HepG2 (cell line): ENCODE results near the gene WEE1. TPM values are rescaled to one million over a fixed set of nuclear protein-coding genes. Genes with fewer than 3 reads are reported as not detected.

Source experiments
- ATAC-seq: fragments of 200-7000 bp; cut with Tn5 transposase; 3 replicates; pipeline ENCODE4 v1.9.1; 2020; ENCODE audit warnings: mild to moderate bottlenecking, moderate library complexity
- BruUV-seq: library from RNA; stranded (reverse); fragments of 400-500 nt; replicated peaks from 2 replicates; lab custom pipeline; 2021; lab: Mats Ljungman, UMichigan
- CTCF ChIA-PET: fragments of 300-600 bp; formaldehyde crosslinking; extraction: SDS; loops from one replicate; lab custom pipeline; 2021; ENCODE audit warnings: low total read pairs, inconsistent platforms, low intra/inter-chr PET ratio; lab: Yijun Ruan, JAX
- POLR2A ChIA-PET: fragments of 350-600 bp; sonication (Branson Sonifier 250); formaldehyde crosslinking; loops from one replicate; lab custom pipeline; 2020; ENCODE audit warnings: antibody characterized with exemption, inconsistent platforms; lab: Yijun Ruan, JAX
- DNase-seq: peaks from one replicate; pipeline ENCODE4 v3.0.0-alpha.2; 2015; ENCODE audit warnings: low spot score
- FAIRE-seq: peaks from 3 replicates; lab custom pipeline; 2011; peaks lifted over from hg19 to GRCh38; lab: Jason Lieb, UNC
- H2AFZ ChIP-seq: one replicate; pipeline ENCODE4 v1.6.1; 2011; ENCODE audit warnings: low read length, inconsistent platforms
- H3K27ac ChIP-seq: fragments of 300-600 bp; 3 replicates; pipeline ENCODE4 v1.8.0; 2011; ENCODE audit warnings: mixed run types, mild to moderate bottlenecking, mixed read lengths, low read length, inconsistent platforms; ENCODE audit not compliant: insufficient read depth; ENCODE audit errors: extremely low read length
- H3K27me3 ChIP-seq, 2 experiments: fragments of 200-600 bp in 1 of 2; 2 replicates in 1 of 2; 3 replicates in 1 of 2; pipeline versions ENCODE4 v1.6.0 to v1.8.0; 2011; ENCODE audit warnings: low read length in 2 of 2, mild to moderate bottlenecking in 2 of 2, moderate library complexity in 2 of 2, inconsistent platforms in 1 of 2; ENCODE audit not compliant: insufficient read depth in 2 of 2, control insufficient read depth in 1 of 2
- H3K36me3 ChIP-seq, 2 experiments: fragments of 200-600 bp in 1 of 2; replicated peaks in 1 of 2; 2 replicates in 1 of 2; 3 replicates in 1 of 2; pipeline versions ENCODE4 v1.5.1 to v1.8.0; 2011; ENCODE audit warnings: low read length in 2 of 2, inconsistent platforms in 1 of 2; ENCODE audit not compliant: insufficient read depth in 2 of 2, control insufficient read depth in 1 of 2
- H3K4me1 ChIP-seq: 2 replicates; pipeline ENCODE4 v1.5.1; 2012; ENCODE audit warnings: low read length, inconsistent platforms; ENCODE audit not compliant: insufficient read depth
- H3K4me2 ChIP-seq: 2 replicates; pipeline ENCODE4 v1.6.0; 2011; ENCODE audit warnings: low read depth, low read length, inconsistent platforms
- H3K4me3 ChIP-seq, 3 experiments: fragments of 200-600 bp in 1 of 3; sonication (generic), shearing (Covaris generic) in 1 of 3; replicated peaks in 1 of 3; 2 replicates each; pipeline ENCODE4 v1.5.1; 2011 to 2016; ENCODE audit warnings: low read length in 3 of 3, inconsistent platforms in 2 of 3, low read depth in 2 of 3, mild to moderate bottlenecking in 2 of 3, control low read depth in 1 of 3, mixed read lengths in 1 of 3; ENCODE audit not compliant: insufficient read depth in 1 of 3
- H3K79me2 ChIP-seq: one replicate; pipeline ENCODE4 v1.6.1; 2011; ENCODE audit warnings: low read length, inconsistent platforms; ENCODE audit not compliant: insufficient read depth
- H3K9ac ChIP-seq: 2 replicates; pipeline ENCODE4 v1.6.0; 2011; ENCODE audit warnings: mild to moderate bottlenecking, low read depth, low read length, inconsistent platforms; ENCODE audit not compliant: insufficient read depth
- H3K9me3 ChIP-seq: 2 replicates; pipeline ENCODE4 v1.5.1; 2012; ENCODE audit warnings: mild to moderate bottlenecking, low read length
- H4K20me1 ChIP-seq: 2 replicates; pipeline ENCODE4 v1.6.0; 2011; ENCODE audit warnings: inconsistent platforms, mild to moderate bottlenecking, low read length, moderate library complexity; ENCODE audit not compliant: insufficient read depth
- ARNT2 ChIP-seq: sonication (generic); formaldehyde crosslinking; IDR thresholded peaks from 2 replicates; pipeline ENCODE4 v1.8.0; 2022; ENCODE audit warnings: mild to moderate bottlenecking, low read depth, missing genetic modification reagents, moderate library complexity
- FLYWCH1 ChIP-seq: sonication (generic); formaldehyde crosslinking; IDR thresholded peaks from 2 replicates; pipeline ENCODE4 v1.8.1; 2023; ENCODE audit warnings: mild to moderate bottlenecking, missing genetic modification reagents
- RBFOX2 ChIP-seq: fragments of 200-400 bp; formaldehyde crosslinking; IDR thresholded peaks from 2 replicates; pipeline ENCODE4 v1.6.1; 2017; ENCODE audit warnings: low read depth, mild to moderate bottlenecking, low read length
- REST ChIP-seq, 2 experiments: IDR thresholded peaks; 2 replicates each; pipeline ENCODE4 v1.6.1; 2011 to 2012; ENCODE audit warnings: low read length in 2 of 2, borderline replicate concordance in 1 of 2, low read depth in 1 of 2, mild to moderate bottlenecking in 1 of 2, moderate library complexity in 1 of 2
- SMARCC2 ChIP-seq: fragments of 450-650 bp; IDR thresholded peaks from 2 replicates; pipeline ENCODE4 v1.6.1; 2017; ENCODE audit warnings: antibody characterized with exemption, mild to moderate bottlenecking
- SP1 ChIP-seq, 2 experiments: fragments of 450-650 bp in 1 of 2; sonication (generic) in 1 of 2; formaldehyde crosslinking in 1 of 2; IDR thresholded peaks; 2 replicates each; pipeline versions ENCODE4 v1.4.0 to v1.6.1; 2016 to 2020; ENCODE audit warnings: missing genetic modification reagents in 1 of 2
- ZNF263 ChIP-seq: sonication (generic); formaldehyde crosslinking; IDR thresholded peaks from 2 replicates; pipeline ENCODE4 v1.4.0; 2020; ENCODE audit warnings: missing genetic modification reagents
- ZSCAN9 ChIP-seq: IDR thresholded peaks from 2 replicates; pipeline ENCODE4 v1.6.1; 2016; ENCODE audit warnings: borderline replicate concordance
- WGBS: methylation state at CpG from one replicate; pipeline ENCODE4 v1.1.6; 2017; ENCODE audit warnings: low lambda C conversion rate; 5-methylcytosine and 5-hydroxymethylcytosine counted together
- in situ Hi-C: cut with HindIII; loops from 2 replicates; pipeline ENCODE4 v1.10.0; 2017; ENCODE audit warnings: low pct_unique_long_range_greater_than_20kb; ENCODE audit not compliant: extremely low pct_ligation_motif_present
- intact Hi-C: fragments of 100-400 bp; cut with micrococcal nuclease; formaldehyde crosslinking; loops from one replicate; pipeline ENCODE4 v1.10.0; 2022; ENCODE audit not compliant: unreplicated experiment
- polyA plus RNA-seq, 8 experiments: library from polyadenylated mRNA; depleted of rRNA in 3 of 8; stranded (reverse) in 7 of 8; unstranded in 1 of 8; fragments of >200 nt; fragmentation: Illumina TruSeq in 4 of 8; extraction: Trizol in 4 of 8; gene quantifications; 2 replicates each; pipeline versions ENCODE4 v1.2.1 to v1.2.3, GENCODE V29; 2011 to 2016; ENCODE audit warnings: low read depth in 4 of 8, missing spikeins in 1 of 8, mixed read lengths in 1 of 8; ENCODE audit not compliant: insufficient read depth in 1 of 8
- total RNA-seq, 5 experiments: library from RNA; depleted of rRNA; stranded (reverse); fragments of >200 nt; fragmentation: Illumina TruSeq; extraction: Trizol; gene quantifications; 2 replicates each; pipeline ENCODE4 v1.2.3, GENCODE V29; 2016; ENCODE audit warnings: low read depth in 1 of 5

Gene WEE1
- total and polyA plus RNA-seq, 2 of the 13 experiments (the other 11 are each of a cell fraction or from before 2014, with no cell fraction given): 31.4 to 63.7 TPM

DNA sequence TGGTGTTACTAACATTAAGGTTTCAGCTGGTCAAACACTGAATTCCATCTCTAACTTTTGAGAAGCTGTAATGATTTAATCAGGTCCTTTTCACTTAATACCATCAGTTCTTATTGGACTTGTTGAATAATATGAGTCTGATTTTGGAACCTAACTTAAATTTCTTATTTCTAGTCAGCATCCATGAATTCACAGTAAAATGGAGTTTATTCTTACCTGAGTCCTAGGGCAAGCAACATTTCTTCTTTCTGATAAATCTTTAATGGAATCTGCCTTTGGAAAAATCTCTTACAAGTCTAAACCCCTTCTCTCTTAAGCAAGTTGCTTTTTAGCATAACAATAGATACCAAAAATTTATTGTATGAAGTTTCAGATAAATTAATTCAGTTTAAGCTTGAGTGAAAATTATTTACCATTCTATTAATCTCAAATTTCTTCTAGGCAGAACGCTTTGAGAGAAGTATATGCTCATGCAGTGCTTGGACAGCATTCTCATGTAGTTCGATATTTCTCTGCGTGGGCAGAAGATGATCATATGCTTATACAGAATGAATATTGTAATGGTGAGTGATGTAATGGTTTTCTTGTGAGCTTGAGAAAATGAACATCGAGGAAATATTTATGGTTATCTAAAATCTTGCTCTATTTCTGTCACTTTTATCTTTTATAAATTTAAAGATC lies 3.4 kb downstream of the WEE1 start (continued):
- no peak for TF ChIP-seq REST (IDR thresholded peaks at IDR 0.05; ENCODE audit: borderline replicate concordance in 1 of 2, low read depth in 1 of 2, low read length in 2 of 2)

DNA sequence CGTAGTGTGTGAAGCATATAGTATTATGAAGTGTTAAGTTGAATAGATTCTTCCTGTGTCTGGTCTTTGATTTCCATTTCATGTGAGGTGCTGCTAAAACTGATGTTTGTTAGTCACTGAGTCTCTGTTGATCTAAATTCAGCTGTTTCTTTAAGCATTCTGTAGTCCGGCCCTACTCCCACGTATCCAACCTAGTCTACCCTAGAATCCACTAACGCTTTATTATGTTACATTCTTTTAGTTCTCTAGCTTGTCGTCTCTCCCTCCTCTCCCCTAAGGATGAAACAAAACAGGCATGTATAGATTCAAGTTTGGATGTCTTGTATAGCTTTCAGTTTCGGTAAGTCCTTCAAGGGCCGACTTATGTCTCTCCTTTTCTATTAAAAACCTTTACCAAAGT lies 4.1 kb downstream of the WEE1 start:
- intact Hi-C loops (no loop called here), in situ Hi-C loops (no loop called here)
- Histone ChIP-seq H3K79me2 (peaks cover 75% of the 10 kb centered on the region), H3K27me3 (no peaks in the 10 kb centered on the region; a peak in 1 of 5 replicates), H3K4me1 (peaks cover 36% of the 10 kb centered on the region), H3K36me3 (peaks cover 8 to 58% of the 10 kb centered on the region in 2 experiments), H3K9ac (peak overlapping the region; percentile 98), H3K4me3 (peak overlapping the region; percentile 22 to 90 (median 78); a peak in 5 of 6 replicates), H4K20me1 (peaks cover 7% of the 10 kb centered on the region; the same call in 1 of the 2 replicates), H3K27ac (peak overlapping the region; percentile 28), H3K4me2 (peak overlapping the region; percentile 71), H2AFZ (no peak overlapping the region), H3K9me3 (no peaks in the 10 kb centered on the region)
- 77% methylated on average over 7 of the region's 7 CpGs for WGBS
- ATAC-seq (no peak), DNase-seq (no peak), FAIRE-seq (no peak)
- ChIA-PET CTCF (no interaction called here), POLR2A (interaction anchor here (0.5 to 1.8 kb wide), 2 partner anchors 117 to 284 kb away, joined by 3 to 5 read pairs; partner anchors contain the start of gene ZNF143)
- no peak for TF ChIP-seq ARNT2
- no peak for TF ChIP-seq FLYWCH1 (CRISPR knock-in tag)
- TF ChIP-seq SMARCC2: no peak
- no peak for TF ChIP-seq ZNF263 (CRISPR knock-in tag)
- TF ChIP-seq SP1 (IDR thresholded peaks at IDR 0.05): no peak
- TF ChIP-seq SP1 (CRISPR knock-in tag; IDR thresholded peaks at IDR 0.05): no peak
- no peak for TF ChIP-seq ZSCAN9 (CRISPR knock-in tag)
- peak; percentile 43; the same call in 1 of the 2 replicates for TF ChIP-seq RBFOX2
- no TSS peak for BruUV-seq
